ENCODE measurements around the gene CACNA1I. TPM values are rescaled to one million over a fixed set of nuclear protein-coding genes. Genes with fewer than 3 reads are reported as not detected.

Gene CACNA1I
- total RNA-seq, 4 donors from 2014 or later = not detected

- Histone ChIP-seq H3K27me3 (peaks cover 17 to 38% (median 22%) of the 10 kb centered on the region in 3 donors), H3K27ac (no peak overlapping the region), H3K4me3 (no peak overlapping the region), H3K36me3 (no peaks in the 10 kb centered on the region), H3K9me3 (no peaks in the 10 kb centered on the region), H3K4me1 (no peaks in the 10 kb centered on the region)
- intact Hi-C loops (cut with DNase I; ENCODE audit: low total_unique reads) = no loop called here
- no peak for DNase-seq
- ATAC-seq = no peak
- no peak for TF ChIP-seq POLR2A (IDR thresholded peaks at IDR 0.05)
- TF ChIP-seq, protein P1, sequence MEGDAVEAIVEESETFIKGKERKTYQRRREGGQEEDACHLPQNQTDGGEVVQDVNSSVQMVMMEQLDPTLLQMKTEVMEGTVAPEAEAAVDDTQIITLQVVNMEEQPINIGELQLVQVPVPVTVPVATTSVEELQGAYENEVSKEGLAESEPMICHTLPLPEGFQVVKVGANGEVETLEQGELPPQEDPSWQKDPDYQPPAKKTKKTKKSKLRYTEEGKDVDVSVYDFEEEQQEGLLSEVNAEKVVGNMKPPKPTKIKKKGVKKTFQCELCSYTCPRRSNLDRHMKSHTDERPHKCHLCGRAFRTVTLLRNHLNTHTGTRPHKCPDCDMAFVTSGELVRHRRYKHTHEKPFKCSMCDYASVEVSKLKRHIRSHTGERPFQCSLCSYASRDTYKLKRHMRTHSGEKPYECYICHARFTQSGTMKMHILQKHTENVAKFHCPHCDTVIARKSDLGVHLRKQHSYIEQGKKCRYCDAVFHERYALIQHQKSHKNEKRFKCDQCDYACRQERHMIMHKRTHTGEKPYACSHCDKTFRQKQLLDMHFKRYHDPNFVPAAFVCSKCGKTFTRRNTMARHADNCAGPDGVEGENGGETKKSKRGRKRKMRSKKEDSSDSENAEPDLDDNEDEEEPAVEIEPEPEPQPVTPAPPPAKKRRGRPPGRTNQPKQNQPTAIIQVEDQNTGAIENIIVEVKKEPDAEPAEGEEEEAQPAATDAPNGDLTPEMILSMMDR (IDR thresholded peaks at IDR 0.05 in 4 of 5, conservative IDR thresholded peaks at IDR 0.05 in 1 of 5) = no peak
- in situ Hi-C loops (cut with MboI; ENCODE audit: low sequenced_read_pairs in 4 of 4) = no loop called here
Observed at GRCh38 chr22:39627208-39627607, 56.7 kb downstream of the CACNA1I start.

DNA sequence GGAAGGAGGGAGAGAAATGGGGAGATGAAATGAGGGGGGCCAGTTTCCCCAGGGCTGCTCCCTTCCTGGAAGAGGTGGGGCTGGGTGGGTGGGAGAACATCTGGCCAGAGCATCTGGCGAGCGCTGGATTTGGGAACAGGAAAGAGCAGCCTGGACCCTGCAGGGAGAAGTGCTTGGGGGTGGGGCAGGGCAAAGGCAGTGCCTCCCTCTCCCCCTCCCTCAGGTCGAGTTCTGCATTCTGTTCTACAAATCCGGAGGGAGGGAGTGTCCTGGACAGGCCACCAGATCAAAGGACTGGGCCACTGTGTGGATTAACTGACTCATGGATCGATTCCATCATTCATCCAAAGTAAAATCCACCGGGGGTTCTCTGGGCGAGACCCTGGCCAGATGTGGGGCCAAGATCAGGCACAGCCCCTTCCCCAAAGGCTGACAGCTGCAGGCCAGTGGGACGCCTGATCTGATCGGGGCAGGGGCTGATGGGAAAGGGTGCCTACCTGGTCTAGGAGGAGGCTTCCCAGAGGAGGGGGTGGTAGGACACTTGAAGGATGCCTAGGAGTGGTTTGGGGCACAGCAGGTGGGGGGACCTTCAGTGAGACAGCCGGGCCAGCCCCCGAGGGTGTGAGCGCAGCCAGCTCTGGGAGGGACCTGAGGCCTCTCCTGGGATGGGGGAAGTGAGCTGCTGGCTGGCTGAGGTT is 57.5 kb downstream of the CACNA1I start:
- no peak for ATAC-seq
- intact Hi-C loops (cut with DNase I; ENCODE audit: low total_unique reads) (no loop called here), in situ Hi-C loops (cut with MboI; ENCODE audit: low sequenced_read_pairs in 4 of 4) (no loop called here)
- no peak for TF ChIP-seq POLR2A (IDR thresholded peaks at IDR 0.05)
- TF ChIP-seq, protein P1 (IDR thresholded peaks at IDR 0.05 in 4 of 5, conservative IDR thresholded peaks at IDR 0.05 in 1 of 5) = no peak
- Histone ChIP-seq H3K27me3 (peaks cover 17 to 30% (median 18%) of the 10 kb centered on the region in 3 donors), H3K4me3 (no peak overlapping the region), H3K27ac (no peak overlapping the region), H3K36me3 (no peaks in the 10 kb centered on the region), H3K4me1 (no peaks in the 10 kb centered on the region), H3K9me3 (no peaks in the 10 kb centered on the region)
- DNase-seq = no peak

DNA sequence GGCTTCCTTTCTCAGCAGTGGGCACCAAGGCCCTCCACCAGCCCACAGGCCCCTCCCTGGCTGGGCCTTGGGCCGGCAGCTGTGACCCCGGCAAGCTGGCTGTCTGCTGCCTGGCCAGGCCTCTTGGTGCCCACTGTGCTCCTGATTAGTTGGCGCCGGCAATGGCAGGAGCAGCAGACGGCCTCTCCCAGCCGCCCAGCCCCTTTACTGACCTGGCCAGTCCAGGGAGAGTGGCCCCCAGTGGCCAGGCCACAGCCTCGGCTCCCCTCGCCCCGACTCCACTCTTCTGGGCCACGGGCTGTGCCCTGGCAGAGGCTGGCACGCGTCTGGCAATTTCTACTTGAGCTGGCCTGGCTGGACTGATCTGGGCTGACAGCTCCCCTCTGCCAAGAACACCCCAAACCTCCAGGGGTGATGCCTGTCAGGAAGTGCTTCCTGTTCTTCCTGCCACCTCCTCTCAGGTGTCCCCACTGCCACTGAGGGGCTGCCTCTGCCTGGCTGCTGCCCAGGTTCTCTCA is 58.1 kb downstream of the CACNA1I start:
- ATAC-seq = no peak
- Histone ChIP-seq H3K9me3 (no peaks in the 10 kb centered on the region), H3K36me3 (no peaks in the 10 kb centered on the region), H3K27me3 (peaks cover 14 to 23% (median 17%) of the 10 kb centered on the region in 3 donors), H3K27ac (no peak overlapping the region), H3K4me3 (no peak overlapping the region), H3K4me1 (no peaks in the 10 kb centered on the region)
- in situ Hi-C loops (cut with MboI; ENCODE audit: low sequenced_read_pairs in 4 of 4) (no loop called here), intact Hi-C loops (cut with DNase I; ENCODE audit: low total_unique reads) (no loop called here)
- TF ChIP-seq POLR2A (IDR thresholded peaks at IDR 0.05) = no peak
- TF ChIP-seq, protein P1 (IDR thresholded peaks at IDR 0.05 in 4 of 5, conservative IDR thresholded peaks at IDR 0.05 in 1 of 5) = no peak
- DNase-seq = no peak

DNA sequence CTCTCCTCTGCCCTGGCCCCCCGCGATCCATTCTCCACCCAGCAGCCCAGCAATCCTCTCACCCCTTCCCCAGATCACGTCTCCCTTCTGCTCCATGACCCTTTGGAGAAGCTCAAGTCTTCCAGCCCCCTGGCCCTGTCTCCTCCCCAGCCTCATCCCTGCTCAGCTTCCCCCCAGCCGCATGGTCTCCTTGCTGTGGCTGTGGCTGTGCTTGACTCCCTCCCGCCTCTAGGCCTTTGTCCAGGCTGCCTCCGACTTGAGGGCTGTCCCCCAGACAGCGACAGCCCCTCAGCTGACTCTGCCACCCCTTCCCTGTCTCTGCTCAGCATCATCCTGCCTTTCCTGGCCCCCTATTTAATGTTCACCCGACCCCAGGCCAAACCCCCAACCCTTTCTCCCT is 59.3 kb downstream of the CACNA1I start:
- Histone ChIP-seq H3K27ac (no peak overlapping the region), H3K9me3 (no peaks in the 10 kb centered on the region), H3K36me3 (no peaks in the 10 kb centered on the region), H3K4me3 (no peak overlapping the region), H3K27me3 (peaks cover 11 to 17% (median 14%) of the 10 kb centered on the region in 3 donors), H3K4me1 (no peaks in the 10 kb centered on the region)
- ATAC-seq (no peak), DNase-seq (no peak)
- intact Hi-C loops (cut with DNase I; ENCODE audit: low total_unique reads) = no loop called here
- in situ Hi-C loops (cut with MboI; ENCODE audit: low sequenced_read_pairs in 4 of 4) = no loop called here
- no peak for TF ChIP-seq POLR2A (IDR thresholded peaks at IDR 0.05)
- TF ChIP-seq, protein P1 (IDR thresholded peaks at IDR 0.05 in 4 of 5, conservative IDR thresholded peaks at IDR 0.05 in 1 of 5) = no peak
